Fibroblast of lung (primary cell): ENCODE results near the gene GOLGA6A. TPM values are rescaled to one million over a fixed set of nuclear protein-coding genes. Genes with fewer than 3 reads are reported as not detected.
A peak's percentile ranks its signal among the peaks of the same experiment; 100 is the strongest.
"Not testable (repeated sequence)": the region's sequence is repeated elsewhere in the genome, so short reads cannot be mapped to it uniquely, and the experiment has no call there.

Experiments used
- DNase-seq, 2 donors: peaks; one replicate each; pipeline versions ENCODE4 v3.0.0 to v3.0.0-alpha.2; 2010; ENCODE audit warnings: low read depth in 2 of 2
- H2AFZ ChIP-seq: 2 replicates; pipeline ENCODE4 v1.5.1; 2012; ENCODE audit warnings: low read length, control low read depth, inconsistent platforms
- H3K27ac ChIP-seq: 2 replicates; pipeline ENCODE4 v1.5.1; 2011; ENCODE audit warnings: low read length, control low read depth; ENCODE audit not compliant: insufficient read depth
- H3K27me3 ChIP-seq: 2 replicates; pipeline ENCODE4 v1.5.1; 2011; ENCODE audit warnings: mild to moderate bottlenecking, low read length; ENCODE audit not compliant: control insufficient read depth, insufficient read depth
- H3K36me3 ChIP-seq: 2 replicates; pipeline ENCODE4 v1.5.1; 2011; ENCODE audit warnings: low read length; ENCODE audit not compliant: control insufficient read depth, insufficient read depth
- H3K4me1 ChIP-seq: 2 replicates; pipeline ENCODE4 v1.5.1; 2011; ENCODE audit warnings: low read length; ENCODE audit not compliant: control insufficient read depth, insufficient read depth; ENCODE audit errors: extremely low read depth
- H3K4me2 ChIP-seq: 2 replicates; pipeline ENCODE4 v1.5.1; 2011; ENCODE audit warnings: low read length, control low read depth; ENCODE audit not compliant: insufficient read depth; ENCODE audit errors: extremely low read depth
- H3K4me3 ChIP-seq, 4 experiments: fragments of 200-600 bp in 1 of 4; sonication (generic) in 1 of 4; replicated peaks in 1 of 4; 2 replicates each; pipeline ENCODE4 v1.5.1; 2011 to 2016; ENCODE audit warnings: low read length in 4 of 4, low read depth in 3 of 4, mild to moderate bottlenecking in 3 of 4, control low read depth in 2 of 4, inconsistent platforms in 1 of 4, mixed read lengths in 1 of 4; ENCODE audit not compliant: insufficient read depth in 1 of 4; ENCODE audit errors: control extremely low read depth in 1 of 4
- H3K79me2 ChIP-seq: 2 replicates; pipeline ENCODE4 v1.5.1; 2012; ENCODE audit warnings: mild to moderate bottlenecking, low read length, inconsistent platforms; ENCODE audit not compliant: control insufficient read depth, insufficient read depth
- H3K9ac ChIP-seq: 2 replicates; pipeline ENCODE4 v1.5.1; 2011; ENCODE audit warnings: mild to moderate bottlenecking, low read length, control low read depth; ENCODE audit not compliant: insufficient read depth
- H3K9me3 ChIP-seq: 2 replicates; pipeline ENCODE4 v1.5.1; 2012; ENCODE audit warnings: low read depth, low read length; ENCODE audit not compliant: control insufficient read depth, insufficient read depth
- H4K20me1 ChIP-seq: 2 replicates; pipeline ENCODE4 v1.5.1; 2011; ENCODE audit warnings: low read length; ENCODE audit not compliant: control insufficient read depth, insufficient read depth; ENCODE audit errors: extremely low read depth
- EZH2 ChIP-seq: IDR thresholded peaks from 2 replicates; pipeline ENCODE4 v1.5.1; 2012; ENCODE audit warnings: low read length, control low read depth, mild to moderate bottlenecking; ENCODE audit errors: missing control alignments
- polyA plus RNA-seq, 2 donors: library from polyadenylated mRNA; depleted of rRNA in 1 of 2; stranded (reverse) in 1 of 2; unstranded in 1 of 2; fragments of >200 nt; gene quantifications; 2 replicates each; pipeline ENCODE4 v1.2.1, GENCODE V29; 2011 to 2012; ENCODE audit warnings: missing spikeins in 1 of 2
- total RNA-seq: library from RNA; depleted of rRNA; stranded (reverse); fragments of >200 nt; gene quantifications from 2 replicates; pipeline ENCODE4 v1.2.1, GENCODE V29; 2014
- TF ChIP-seq, protein P1 (sequence below), 2 donors: IDR thresholded peaks in 1 of 2; conservative IDR thresholded peaks in 1 of 2; 1 replicate in 1 of 2; 2 replicates in 1 of 2; pipeline ENCODE4 v1.5.1; 2011 to 2012; ENCODE audit warnings: low read length in 2 of 2, control low read depth in 1 of 2, inconsistent platforms in 1 of 2, low read depth in 1 of 2, mild to moderate bottlenecking in 1 of 2

The GOLGA6A gene
- total and polyA plus RNA-seq, 2 donors (not counting 1 experiment from before 2014, with no cell fraction given), result under 0.01 TPM; not detected in 1

DNA sequence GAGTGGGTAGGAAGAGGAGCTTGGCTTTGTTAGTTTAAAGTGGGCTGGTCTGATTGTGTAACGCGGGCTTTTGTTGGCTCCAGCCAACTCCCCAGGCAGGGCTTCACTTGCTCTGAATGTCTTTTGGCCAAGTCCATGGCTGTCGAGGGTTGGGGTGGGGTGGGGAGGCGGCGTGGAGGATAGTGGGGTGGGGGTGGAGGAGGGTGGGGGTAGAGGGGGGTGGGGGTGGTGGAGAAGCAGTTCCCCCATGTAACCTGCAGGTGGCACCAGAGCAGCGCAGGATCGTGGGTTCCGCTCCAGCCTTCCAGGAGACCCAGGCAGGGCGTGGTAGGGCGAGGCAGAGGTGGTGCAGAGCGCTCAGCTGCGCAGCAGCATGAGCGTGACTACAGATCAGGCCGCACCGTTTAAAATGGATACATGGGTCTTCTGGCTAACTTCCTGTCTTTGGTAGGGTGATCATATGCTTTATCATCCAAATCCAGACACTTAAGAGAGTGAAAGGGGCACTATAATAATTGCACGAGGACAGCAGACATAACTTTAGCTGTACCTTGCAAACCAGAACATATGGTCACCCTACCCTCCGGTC, 28.3 kb downstream of the GOLGA6A start:
- Histone ChIP-seq H3K9ac (no peak overlapping the region), H2AFZ (no peak overlapping the region), H3K27me3 (peaks cover 2% of the 10 kb centered on the region), H3K79me2 (no peaks in the 10 kb centered on the region), H3K4me1 (peaks cover 30% of the 10 kb centered on the region), H3K36me3 (no peaks in the 10 kb centered on the region), H3K27ac (no peak overlapping the region), H3K9me3 (no peaks in the 10 kb centered on the region), H3K4me3 (peak overlapping the region in 1 of 4 experiments; percentile 25), H4K20me1 (no peaks in the 10 kb centered on the region), H3K4me2 (peak overlapping the region; percentile 55)
- TF ChIP-seq, protein P1, sequence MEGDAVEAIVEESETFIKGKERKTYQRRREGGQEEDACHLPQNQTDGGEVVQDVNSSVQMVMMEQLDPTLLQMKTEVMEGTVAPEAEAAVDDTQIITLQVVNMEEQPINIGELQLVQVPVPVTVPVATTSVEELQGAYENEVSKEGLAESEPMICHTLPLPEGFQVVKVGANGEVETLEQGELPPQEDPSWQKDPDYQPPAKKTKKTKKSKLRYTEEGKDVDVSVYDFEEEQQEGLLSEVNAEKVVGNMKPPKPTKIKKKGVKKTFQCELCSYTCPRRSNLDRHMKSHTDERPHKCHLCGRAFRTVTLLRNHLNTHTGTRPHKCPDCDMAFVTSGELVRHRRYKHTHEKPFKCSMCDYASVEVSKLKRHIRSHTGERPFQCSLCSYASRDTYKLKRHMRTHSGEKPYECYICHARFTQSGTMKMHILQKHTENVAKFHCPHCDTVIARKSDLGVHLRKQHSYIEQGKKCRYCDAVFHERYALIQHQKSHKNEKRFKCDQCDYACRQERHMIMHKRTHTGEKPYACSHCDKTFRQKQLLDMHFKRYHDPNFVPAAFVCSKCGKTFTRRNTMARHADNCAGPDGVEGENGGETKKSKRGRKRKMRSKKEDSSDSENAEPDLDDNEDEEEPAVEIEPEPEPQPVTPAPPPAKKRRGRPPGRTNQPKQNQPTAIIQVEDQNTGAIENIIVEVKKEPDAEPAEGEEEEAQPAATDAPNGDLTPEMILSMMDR (conservative IDR thresholded peaks at IDR 0.05 in 1 of 2, IDR thresholded peaks at IDR 0.05 in 1 of 2; ENCODE audit: low read depth in 1 of 2, low read length in 2 of 2), result peak; percentile 53 to 71
- no peak for TF ChIP-seq EZH2
- peak; percentile 69 to 78 for DNase-seq

GRCh38 chr15:74053517-74053916, 28.8 kb downstream of the GOLGA6A start:
- no peak for DNase-seq
- Histone ChIP-seq H3K4me3 (no peak overlapping the region), H3K36me3 (no peaks in the 10 kb centered on the region), H4K20me1 (no peaks in the 10 kb centered on the region), H3K9ac (no peak overlapping the region), H3K4me2 (peak overlapping the region; percentile 49), H2AFZ (no peak overlapping the region), H3K79me2 (no peaks in the 10 kb centered on the region), H3K4me1 (peaks cover 30% of the 10 kb centered on the region), H3K27ac (no peak overlapping the region), H3K9me3 (no peaks in the 10 kb centered on the region), H3K27me3 (peaks cover 2% of the 10 kb centered on the region)
- TF ChIP-seq, protein P1 (conservative IDR thresholded peaks at IDR 0.05 in 1 of 2, IDR thresholded peaks at IDR 0.05 in 1 of 2; ENCODE audit: low read depth in 1 of 2, low read length in 2 of 2), result no peak
- TF ChIP-seq EZH2, result no peak

GRCh38 chr15:74052271-74053260, 29.8 kb downstream of the GOLGA6A start:
- not testable (repeated sequence) for H3K4me3 ChIP-seq, H3K9me3 ChIP-seq, H3K27me3 ChIP-seq, H3K27ac ChIP-seq, H4K20me1 ChIP-seq, H3K79me2 ChIP-seq, H3K9ac ChIP-seq, H3K36me3 ChIP-seq, H2AFZ ChIP-seq, H3K4me2 ChIP-seq, DNase-seq
- peaks cover 30% of the 10 kb centered on the region for H3K4me1 ChIP-seq
